Glomerular visceral epithelial cell (primary cell): ENCODE measurements around the gene SQOR.

Experiments used
- DNase-seq: peaks from one replicate; pipeline ENCODE4 v3.0.0-alpha.2; 2016; ENCODE audit errors: extremely low spot score

Gene SQOR

GRCh38 chr15:45660231-45660979, 25.6 kb downstream of the SQOR start:
- no peak for DNase-seq

- no peak for DNase-seq
These were observed 27.5 kb downstream of the SQOR start for GRCh38 chr15:45662375-45662774.

GRCh38 chr15:45664451-45664850, 29.6 kb downstream of the SQOR start:
- peak; percentile 45 for DNase-seq

- no peak for DNase-seq
These were observed 30.4 kb downstream of the SQOR start for GRCh38 chr15:45665261-45665660.

- no peak for DNase-seq
These were observed 31.5 kb downstream of the SQOR start for GRCh38 chr15:45666119-45666875.

GRCh38 chr15:45667002-45667401, 32.2 kb downstream of the SQOR start:
- no peak for DNase-seq

- DNase-seq: no peak
These were observed 33.6 kb downstream of the SQOR start for GRCh38 chr15:45668386-45668785.

- no peak for DNase-seq
These were observed 34.6 kb downstream of the SQOR start for GRCh38 chr15:45669422-45669821.

- no peak for DNase-seq
These were observed 35.3 kb downstream of the SQOR start for GRCh38 chr15:45670091-45670490.

GRCh38 chr15:45670511-45670910, 35.7 kb downstream of the SQOR start:
- DNase-seq: no peak

GRCh38 chr15:45674677-45675076, 39.8 kb downstream of the SQOR start:
- no peak for DNase-seq

- no peak for DNase-seq
These were observed 43.0 kb downstream of the SQOR start for GRCh38 chr15:45677797-45678196.

GRCh38 chr15:45678459-45679178, 43.8 kb downstream of the SQOR start:
- DNase-seq: no peak

- no peak for DNase-seq
These were observed 49.7 kb downstream of the SQOR start for GRCh38 chr15:45684533-45684932.

- no peak for DNase-seq
These were observed 54.8 kb downstream of the SQOR start for GRCh38 chr15:45689616-45690015.

- no peak for DNase-seq
These were observed 55.9 kb downstream of the SQOR start for GRCh38 chr15:45690581-45691260.

GRCh38 chr15:45701108-45701507, 66.3 kb downstream of the SQOR start:
- no peak for DNase-seq

GRCh38 chr15:45702041-45702440, 67.2 kb downstream of the SQOR start:
- no peak for DNase-seq

- no peak for DNase-seq
These were observed 69.0 kb downstream of the SQOR start for GRCh38 chr15:45703670-45704328.

- DNase-seq: no peak
These were observed 69.8 kb downstream of the SQOR start for GRCh38 chr15:45704329-45705249.
